ENCODE data around the gene SLC16A2.
"Not testable (repeated sequence)": the region's sequence is repeated elsewhere in the genome, so short reads cannot be mapped to it uniquely, and the experiment has no call there.

Gene SLC16A2

GRCh38 chrX:74446876-74447275 is 25.6 kb downstream of the SLC16A2 start:
- DNase-seq (ENCODE audit: low spot score) = no peak

GRCh38 chrX:74448669-74449068 is 27.4 kb downstream of the SLC16A2 start:
- no peak for DNase-seq (ENCODE audit: low spot score)

GRCh38 chrX:74449322-74449936 is 28.1 kb downstream of the SLC16A2 start:
- DNase-seq (ENCODE audit: low spot score) = no peak

GRCh38 chrX:74449937-74450330 is 28.6 kb downstream of the SLC16A2 start:
- no peak for DNase-seq (ENCODE audit: low spot score)

- DNase-seq (ENCODE audit: low spot score) = no peak
Observed at GRCh38 chrX:74450803-74451449, 29.6 kb downstream of the SLC16A2 start.

GRCh38 chrX:74451450-74452198 is 30.3 kb downstream of the SLC16A2 start:
- no peak for DNase-seq (ENCODE audit: low spot score)

GRCh38 chrX:74452199-74452481 is 30.8 kb downstream of the SLC16A2 start:
- DNase-seq (ENCODE audit: low spot score) = no peak

GRCh38 chrX:74453178-74453577 is 31.9 kb downstream of the SLC16A2 start:
- no peak for DNase-seq (ENCODE audit: low spot score)

- DNase-seq (ENCODE audit: low spot score) = not testable (repeated sequence)
Observed at GRCh38 chrX:74454233-74454632, 32.9 kb downstream of the SLC16A2 start.

GRCh38 chrX:74458736-74459135 is 37.4 kb downstream of the SLC16A2 start:
- DNase-seq (ENCODE audit: low spot score) = no peak

GRCh38 chrX:74461384-74461783 is 40.1 kb downstream of the SLC16A2 start:
- no peak for DNase-seq (ENCODE audit: low spot score)

- DNase-seq (ENCODE audit: low spot score) = no peak
Observed at GRCh38 chrX:74464722-74465121, 43.4 kb downstream of the SLC16A2 start.

- no peak for DNase-seq (ENCODE audit: low spot score)
Observed at GRCh38 chrX:74465424-74465823, 44.1 kb downstream of the SLC16A2 start.

- DNase-seq (ENCODE audit: low spot score) = no peak
Observed at GRCh38 chrX:74467656-74468055, 46.4 kb downstream of the SLC16A2 start.

GRCh38 chrX:74473116-74473515 is 51.8 kb downstream of the SLC16A2 start:
- DNase-seq (ENCODE audit: low spot score) = not testable (repeated sequence)

- no peak for DNase-seq (ENCODE audit: low spot score)
Observed at GRCh38 chrX:74490247-74490646, 69.0 kb downstream of the SLC16A2 start.

- DNase-seq (ENCODE audit: low spot score) = no peak
Observed at GRCh38 chrX:74492720-74493201, 71.5 kb downstream of the SLC16A2 start.

GRCh38 chrX:74493806-74494205 is 72.5 kb downstream of the SLC16A2 start:
- no peak for DNase-seq (ENCODE audit: low spot score)

- DNase-seq (ENCODE audit: low spot score) = no peak
Observed at GRCh38 chrX:74498924-74499323, 77.6 kb downstream of the SLC16A2 start.

- no peak for DNase-seq (ENCODE audit: low spot score)
Observed at GRCh38 chrX:74500067-74500466, 78.8 kb downstream of the SLC16A2 start.

GRCh38 chrX:74500555-74500954 is 79.3 kb downstream of the SLC16A2 start:
- no peak for DNase-seq (ENCODE audit: low spot score)

- DNase-seq (ENCODE audit: low spot score) = no peak
Observed at GRCh38 chrX:74505437-74505836, 84.1 kb downstream of the SLC16A2 start.

Data from hematopoietic multipotent progenitor cell treated with erythropoietin and hydrocortisone succinate and interleukin-3 and kit ligand, for 17 days (in vitro differentiated cells).